HUDEP-2 (cell line): ENCODE data around the gene SS18.
A peak's percentile ranks its signal among the peaks of the same experiment; 100 is the strongest.
"Not testable (repeated sequence)": the region's sequence is repeated elsewhere in the genome, so short reads cannot be mapped to it uniquely, and the experiment has no call there.

Experiments
- DNase-seq, 76 experiments: peaks; one replicate each; lab custom pipeline; 2025; ENCODE audit not compliant: unreplicated experiment in 76 of 76; lab: John Stamatoyannopoulos, UW

SS18 gene

GRCh38 chr18:26090130-26091046 is at the start of gene SS18:
Gene SS18, minus strand, starts transcription at chr18:26090613. Its CDS starts 44 bp downstream, at chr18:26090569.
- DNase-seq: peak; percentile 22 to 100 (median 87)

GRCh38 chr18:26135548-26135947 is 45.1 kb upstream of the SS18 start:
- DNase-seq: no peak

GRCh38 chr18:26134107-26134506 is 43.7 kb upstream of the SS18 start:
- DNase-seq: no peak

- no peak for DNase-seq
Measured at GRCh38 chr18:26133652-26134051, 43.2 kb upstream of the SS18 start, which contains the start of gene PSMA8. Gene PSMA8, plus strand, starts transcription at chr18:26133869. Its CDS starts 97 bp downstream, at chr18:26133966.

GRCh38 chr18:26128192-26128591 is 37.8 kb upstream of the SS18 start:
- DNase-seq: not testable (repeated sequence)

- DNase-seq: no peak
Measured at GRCh38 chr18:26127786-26128185, 37.4 kb upstream of the SS18 start.

- DNase-seq: not testable (repeated sequence)
Measured at GRCh38 chr18:26121994-26122393, 31.6 kb upstream of the SS18 start.

GRCh38 chr18:26121476-26121875 is 31.1 kb upstream of the SS18 start:
- no peak for DNase-seq

GRCh38 chr18:26119246-26119645 is 28.8 kb upstream of the SS18 start:
- no peak for DNase-seq

GRCh38 chr18:26104035-26104434 is 13.6 kb upstream of the SS18 start:
- DNase-seq: no peak

- DNase-seq: peak in 27 of 76 experiments; percentile 3 to 53 (median 27)
Measured at GRCh38 chr18:26103579-26103978, 13.2 kb upstream of the SS18 start.

- DNase-seq: no peak
Measured at GRCh38 chr18:26097563-26097962, 7.2 kb upstream of the SS18 start.

GRCh38 chr18:26096852-26097251 is 6.4 kb upstream of the SS18 start:
- no peak for DNase-seq

GRCh38 chr18:26091047-26091630 is 726 bp upstream of the SS18 start:
- peak in 54 of 76 experiments; percentile 8 to 92 (median 75) for DNase-seq

- peak in 54 of 76 experiments; percentile 1 to 70 (median 45) for DNase-seq
Measured at GRCh38 chr18:26089293-26090129, 902 bp downstream of the SS18 start.

- DNase-seq: peak in 16 of 76 experiments; percentile 2 to 45 (median 20)
Measured at GRCh38 chr18:26088487-26088886, 1.9 kb downstream of the SS18 start.

- no peak for DNase-seq
Measured at GRCh38 chr18:26086959-26087358, 3.5 kb downstream of the SS18 start.

- DNase-seq: no peak
Measured at GRCh38 chr18:26085056-26085455, 5.4 kb downstream of the SS18 start.

GRCh38 chr18:26083099-26083498 is 7.3 kb downstream of the SS18 start:
- no peak for DNase-seq

- DNase-seq: no peak
Measured at GRCh38 chr18:26082475-26082874, 7.9 kb downstream of the SS18 start.

GRCh38 chr18:26074246-26074645 is 16.2 kb downstream of the SS18 start:
- DNase-seq: no peak
